Activated naive CD4-positive, alpha-beta T cell treated with anti-CD3 and anti-CD28 coated beads for 36 hours (primary cell): ENCODE data around the gene CYP4B1. TPM values are rescaled to one million over a fixed set of nuclear protein-coding genes. Genes with fewer than 3 reads are reported as not detected.

ENCODE experiments used
- CTCF ChIA-PET: fragments of 350-600 bp; sonication (Branson Sonifier 250); formaldehyde crosslinking; loops from one replicate; lab custom pipeline; 2021; ENCODE audit warnings: antibody characterized with exemption; lab: Charles Lee
- DNase-seq: peaks from one replicate; pipeline ENCODE4 v3.0.0-alpha.2; 2020
- H3K27ac Mint-ChIP-seq: one replicate; pipeline ENCODE4 v1.8.0; 2021; ENCODE audit warnings: mild to moderate bottlenecking, mixed read lengths
- H3K27me3 Mint-ChIP-seq: one replicate; pipeline ENCODE4 v1.8.0; 2021; ENCODE audit warnings: low read depth, mixed read lengths
- H3K36me3 Mint-ChIP-seq: one replicate; pipeline ENCODE4 v1.8.0; 2021; ENCODE audit warnings: low read depth, mixed read lengths
- H3K4me1 Mint-ChIP-seq: one replicate; pipeline ENCODE4 v1.8.0; 2021; ENCODE audit warnings: low read depth, mixed read lengths
- H3K4me3 Mint-ChIP-seq: one replicate; pipeline ENCODE4 v1.8.0; 2021; ENCODE audit warnings: mild to moderate bottlenecking, moderate library complexity, mixed read lengths
- H3K9me3 Mint-ChIP-seq: one replicate; pipeline ENCODE4 v1.8.0; 2021; ENCODE audit warnings: mixed read lengths
- intact Hi-C: fragments of 100-400 bp; cut with micrococcal nuclease; formaldehyde crosslinking; loops from one replicate; pipeline ENCODE4 v1.15.1; 2023
- total RNA-seq, 2 experiments: library from RNA; stranded (reverse); gene quantifications; one replicate each; pipeline ENCODE4 v1.2.3, GENCODE V29; 2021

CYP4B1 gene
- total RNA-seq, 2 experiments from 2014 or later = not detected

- intact Hi-C loops = no loop called here
- CTCF ChIA-PET = no interaction called here
- Mint-ChIP-seq H3K36me3 (no peaks in the 10 kb centered on the region), H3K27me3 (peaks cover 15% of the 10 kb centered on the region), H3K9me3 (no peaks in the 10 kb centered on the region), H3K4me1 (no peaks in the 10 kb centered on the region), H3K4me3 (no peak overlapping the region), H3K27ac (no peak overlapping the region)
- no peak for DNase-seq
Observed at GRCh38 chr1:46801323-46802055, 2.6 kb downstream of the CYP4B1 start.

- no peaks in the 10 kb centered on the region for H3K4me1 Mint-ChIP-seq
Observed at GRCh38 chr1:46802081-46802480, 3.2 kb downstream of the CYP4B1 start.

GRCh38 chr1:46802901-46803574 is 4.2 kb downstream of the CYP4B1 start:
- intact Hi-C loops = no loop called here

More at GRCh38 chr1:46802081-46802480, 3.2 kb downstream of the CYP4B1 start:
- Mint-ChIP-seq H3K36me3 (no peaks in the 10 kb centered on the region), H3K27ac (no peak overlapping the region), H3K9me3 (no peaks in the 10 kb centered on the region), H3K4me3 (no peak overlapping the region), H3K27me3 (peaks cover 11% of the 10 kb centered on the region)
- intact Hi-C loops = no loop called here
- no peak for DNase-seq
- CTCF ChIA-PET = no interaction called here

GRCh38 chr1:46804027-46804889 is 5.4 kb downstream of the CYP4B1 start:
- peaks cover 7% of the 10 kb centered on the region for H3K27me3 Mint-ChIP-seq
- CTCF ChIA-PET = no interaction called here

More at GRCh38 chr1:46802901-46803574, 4.2 kb downstream of the CYP4B1 start:
- no peak overlapping the region for H3K27ac Mint-ChIP-seq
- H3K36me3 Mint-ChIP-seq = no peaks in the 10 kb centered on the region
- no peak for DNase-seq
- no peaks in the 10 kb centered on the region for H3K9me3 Mint-ChIP-seq
- peaks cover 11% of the 10 kb centered on the region for H3K27me3 Mint-ChIP-seq
- no peak overlapping the region for H3K4me3 Mint-ChIP-seq
- no peaks in the 10 kb centered on the region for H3K4me1 Mint-ChIP-seq
- CTCF ChIA-PET = no interaction called here

GRCh38 chr1:46804926-46805325 is 6.1 kb downstream of the CYP4B1 start:
- H3K36me3 Mint-ChIP-seq = no peaks in the 10 kb centered on the region
- intact Hi-C loops = no loop called here
- no peak overlapping the region for H3K4me3 Mint-ChIP-seq
- no peak for DNase-seq
- CTCF ChIA-PET = no interaction called here
- no peaks in the 10 kb centered on the region for H3K4me1 Mint-ChIP-seq
- no peaks in the 10 kb centered on the region for H3K9me3 Mint-ChIP-seq
- peaks cover 2% of the 10 kb centered on the region for H3K27me3 Mint-ChIP-seq
- H3K27ac Mint-ChIP-seq = no peak overlapping the region

More at GRCh38 chr1:46804027-46804889, 5.4 kb downstream of the CYP4B1 start:
- DNase-seq = no peak
- Mint-ChIP-seq H3K27ac (no peak overlapping the region), H3K36me3 (no peaks in the 10 kb centered on the region), H3K4me1 (no peaks in the 10 kb centered on the region), H3K4me3 (no peak overlapping the region), H3K9me3 (no peaks in the 10 kb centered on the region)
- intact Hi-C loops = no loop called here

GRCh38 chr1:46805755-46806154 is 6.9 kb downstream of the CYP4B1 start:
- Mint-ChIP-seq H3K9me3 (no peaks in the 10 kb centered on the region), H3K27me3 (peaks cover 2% of the 10 kb centered on the region), H3K36me3 (no peaks in the 10 kb centered on the region), H3K4me3 (no peak overlapping the region), H3K27ac (no peak overlapping the region), H3K4me1 (no peaks in the 10 kb centered on the region)
- CTCF ChIA-PET = no interaction called here
- no peak for DNase-seq
- intact Hi-C loops = no loop called here

- no peak for DNase-seq
- Mint-ChIP-seq H3K4me3 (no peak overlapping the region), H3K27me3 (peaks cover 2% of the 10 kb centered on the region), H3K36me3 (no peaks in the 10 kb centered on the region), H3K27ac (no peak overlapping the region), H3K9me3 (no peaks in the 10 kb centered on the region), H3K4me1 (no peaks in the 10 kb centered on the region)
- intact Hi-C loops = no loop called here
- CTCF ChIA-PET = no interaction called here
Observed at GRCh38 chr1:46806196-46807020, 7.6 kb downstream of the CYP4B1 start.

- DNase-seq = no peak
- no peak overlapping the region for H3K27ac Mint-ChIP-seq
- H3K36me3 Mint-ChIP-seq = no peaks in the 10 kb centered on the region
- H3K4me3 Mint-ChIP-seq = no peak overlapping the region
- H3K27me3 Mint-ChIP-seq = peaks cover 2% of the 10 kb centered on the region
- intact Hi-C loops = no loop called here
- H3K9me3 Mint-ChIP-seq = no peaks in the 10 kb centered on the region
- no peaks in the 10 kb centered on the region for H3K4me1 Mint-ChIP-seq
- CTCF ChIA-PET = no interaction called here
Observed at GRCh38 chr1:46807046-46807972, 8.5 kb downstream of the CYP4B1 start.

- no peak for DNase-seq
- Mint-ChIP-seq H3K4me3 (no peak overlapping the region), H3K27me3 (peaks cover 2% of the 10 kb centered on the region), H3K9me3 (no peaks in the 10 kb centered on the region), H3K4me1 (no peaks in the 10 kb centered on the region), H3K27ac (no peak overlapping the region), H3K36me3 (no peaks in the 10 kb centered on the region)
- intact Hi-C loops = no loop called here
- CTCF ChIA-PET = interaction anchor here (0.8 kb wide), 1 partner anchor 17 kb away, joined by 3 read pairs; no protein-coding TSS in a partner anchor
Observed at GRCh38 chr1:46809071-46809470, 10.2 kb downstream of the CYP4B1 start.

- intact Hi-C loops = no loop called here
- Mint-ChIP-seq H3K4me3 (no peak overlapping the region), H3K36me3 (no peaks in the 10 kb centered on the region), H3K4me1 (no peaks in the 10 kb centered on the region), H3K9me3 (no peaks in the 10 kb centered on the region), H3K27ac (no peak overlapping the region), H3K27me3 (peaks cover 2% of the 10 kb centered on the region)
- CTCF ChIA-PET = interaction anchor here (0.8 kb wide), 1 partner anchor 17 kb away, joined by 3 read pairs; no protein-coding TSS in a partner anchor
- DNase-seq = no peak
Observed at GRCh38 chr1:46809904-46810303, 11.1 kb downstream of the CYP4B1 start.

- intact Hi-C loops = no loop called here
Observed at GRCh38 chr1:46810596-46810995, 11.8 kb downstream of the CYP4B1 start.

More at GRCh38 chr1:46810596-46810995, 11.8 kb downstream of the CYP4B1 start:
- peaks cover 2% of the 10 kb centered on the region for H3K27me3 Mint-ChIP-seq
- DNase-seq = no peak
- CTCF ChIA-PET = no interaction called here
- H3K9me3 Mint-ChIP-seq = no peaks in the 10 kb centered on the region
- H3K27ac Mint-ChIP-seq = no peak overlapping the region
- H3K4me3 Mint-ChIP-seq = no peak overlapping the region
- H3K4me1 Mint-ChIP-seq = no peaks in the 10 kb centered on the region
- no peaks in the 10 kb centered on the region for H3K36me3 Mint-ChIP-seq
